HCT116 (cell line): ENCODE data around the gene FTCD.
"Not testable (repeated sequence)": the region's sequence is repeated elsewhere in the genome, so short reads cannot be mapped to it uniquely, and the experiment has no call there.

Experiments used
- ATF3 ChIP-seq: IDR thresholded peaks from 2 replicates; pipeline ENCODE4 v1.6.1; 2012
- CBX3 ChIP-seq: IDR thresholded peaks from 2 replicates; pipeline ENCODE4 v1.6.1; 2012; ENCODE audit warnings: low read depth
- CEBPB ChIP-seq: IDR thresholded peaks from 2 replicates; pipeline ENCODE4 v1.6.1; 2012; ENCODE audit warnings: low read depth
- EZH2 ChIP-seq: fragments of 200-600 bp; sonication (generic); IDR thresholded peaks from 2 replicates; pipeline ENCODE4 v1.6.1; 2017; ENCODE audit warnings: antibody characterized with exemption, mixed run types
- POLR2A ChIP-seq: IDR thresholded peaks from 2 replicates; pipeline ENCODE4 v1.7.0; 2011; ENCODE audit warnings: borderline replicate concordance; ENCODE audit not compliant: insufficient read depth, insufficient read length; ENCODE audit errors: extremely low read depth
- POLR2AphosphoS5 ChIP-seq: IDR thresholded peaks from 2 replicates; pipeline ENCODE4 v1.6.1; 2011; ENCODE audit warnings: mild to moderate bottlenecking, low read depth, low read length, moderate library complexity
- RAD21 ChIP-seq: IDR thresholded peaks from 2 replicates; pipeline ENCODE4 v1.6.1; 2012; ENCODE audit warnings: low read depth, mild to moderate bottlenecking
- SP1 ChIP-seq: IDR thresholded peaks from 2 replicates; pipeline ENCODE4 v1.6.1; 2012; ENCODE audit warnings: low read depth
- TCF7L2 ChIP-seq: IDR thresholded peaks from 2 replicates; pipeline ENCODE4 v1.7.0; 2011; ENCODE audit warnings: borderline replicate concordance, inconsistent platforms; ENCODE audit not compliant: insufficient read depth, insufficient read length; ENCODE audit errors: extremely low read depth
- YY1 ChIP-seq: IDR thresholded peaks from 2 replicates; pipeline ENCODE4 v1.6.1; 2011; ENCODE audit warnings: low read length, low read depth, moderate library complexity, mild to moderate bottlenecking; ENCODE audit not compliant: insufficient replicate concordance; ENCODE audit errors: extremely low read depth
- TF ChIP-seq, protein P1 (sequence below), 3 experiments: fragments of 200-600 bp in 1 of 3; sonication (generic) in 1 of 3; IDR thresholded peaks in 2 of 3; conservative IDR thresholded peaks in 1 of 3; 2 replicates each; pipeline ENCODE4 v1.5.1; 2012 to 2017; ENCODE audit warnings: low read depth in 2 of 3, low read length in 2 of 3, antibody characterized with exemption in 1 of 3, borderline replicate concordance in 1 of 3, control low read depth in 1 of 3, mild to moderate bottlenecking in 1 of 3, mixed read lengths in 1 of 3, mixed run types in 1 of 3, moderate library complexity in 1 of 3; ENCODE audit not compliant: insufficient read depth in 1 of 3
- TF ChIP-seq, protein P2 (sequence below): IDR thresholded peaks from 2 replicates; pipeline ENCODE4 v1.6.1; 2012; ENCODE audit warnings: low read depth

DNA sequence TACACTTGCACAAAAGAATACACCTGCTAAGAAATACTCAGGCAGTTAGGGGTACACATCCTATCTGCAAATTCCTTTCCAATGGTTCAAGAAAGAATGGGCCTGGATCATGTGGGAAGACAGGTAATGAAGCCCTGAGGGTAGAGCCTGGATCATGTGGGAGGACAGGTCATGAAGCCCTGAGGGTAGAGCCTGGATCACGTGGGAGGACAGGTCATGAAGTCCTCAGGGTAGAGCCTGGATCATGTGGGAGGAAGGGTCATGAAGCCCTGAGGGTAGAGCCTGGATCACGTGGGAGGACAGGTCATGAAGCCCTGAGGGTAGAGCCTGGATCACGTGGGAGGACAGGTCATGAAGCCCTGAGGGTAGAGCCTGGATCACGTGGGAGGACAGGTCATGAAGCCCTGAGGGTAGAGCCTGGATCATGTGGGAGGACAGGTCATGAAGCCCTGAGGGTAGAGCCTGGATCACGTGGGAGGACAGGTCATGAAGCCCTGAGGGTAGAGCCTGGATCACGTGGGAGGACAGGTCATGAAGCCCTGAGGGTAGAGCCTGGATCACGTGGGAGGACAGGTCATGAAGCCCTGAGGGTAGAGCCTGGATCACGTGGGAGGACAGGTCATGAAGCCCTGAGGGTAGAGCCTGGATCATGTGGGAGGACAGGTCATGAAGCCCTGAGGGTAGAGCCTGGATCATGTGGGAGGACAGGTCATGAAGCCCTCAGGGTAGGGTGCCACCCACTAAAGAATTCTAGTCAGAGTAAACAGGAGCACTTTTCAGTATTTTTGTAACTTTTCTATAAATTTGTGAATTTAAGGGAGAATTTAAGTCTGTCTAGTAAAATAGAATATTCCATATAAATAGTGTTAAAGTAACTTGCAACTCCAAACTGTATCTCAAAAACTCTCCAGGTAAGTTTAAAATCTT, 45.8 kb upstream of the FTCD start:
- TF ChIP-seq, protein P1, sequence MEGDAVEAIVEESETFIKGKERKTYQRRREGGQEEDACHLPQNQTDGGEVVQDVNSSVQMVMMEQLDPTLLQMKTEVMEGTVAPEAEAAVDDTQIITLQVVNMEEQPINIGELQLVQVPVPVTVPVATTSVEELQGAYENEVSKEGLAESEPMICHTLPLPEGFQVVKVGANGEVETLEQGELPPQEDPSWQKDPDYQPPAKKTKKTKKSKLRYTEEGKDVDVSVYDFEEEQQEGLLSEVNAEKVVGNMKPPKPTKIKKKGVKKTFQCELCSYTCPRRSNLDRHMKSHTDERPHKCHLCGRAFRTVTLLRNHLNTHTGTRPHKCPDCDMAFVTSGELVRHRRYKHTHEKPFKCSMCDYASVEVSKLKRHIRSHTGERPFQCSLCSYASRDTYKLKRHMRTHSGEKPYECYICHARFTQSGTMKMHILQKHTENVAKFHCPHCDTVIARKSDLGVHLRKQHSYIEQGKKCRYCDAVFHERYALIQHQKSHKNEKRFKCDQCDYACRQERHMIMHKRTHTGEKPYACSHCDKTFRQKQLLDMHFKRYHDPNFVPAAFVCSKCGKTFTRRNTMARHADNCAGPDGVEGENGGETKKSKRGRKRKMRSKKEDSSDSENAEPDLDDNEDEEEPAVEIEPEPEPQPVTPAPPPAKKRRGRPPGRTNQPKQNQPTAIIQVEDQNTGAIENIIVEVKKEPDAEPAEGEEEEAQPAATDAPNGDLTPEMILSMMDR (IDR thresholded peaks at IDR 0.05 in 2 of 3, conservative IDR thresholded peaks at IDR 0.05 in 1 of 3; ENCODE audit: borderline replicate concordance in 1 of 3, insufficient read depth in 1 of 3, low read depth in 2 of 3, low read length in 2 of 3) = not testable (repeated sequence)
- not testable (repeated sequence) for TF ChIP-seq ATF3, POLR2A, RAD21, CEBPB, CBX3, POLR2AphosphoS5, TCF7L2, YY1, EZH2, SP1
- TF ChIP-seq, protein P2, sequence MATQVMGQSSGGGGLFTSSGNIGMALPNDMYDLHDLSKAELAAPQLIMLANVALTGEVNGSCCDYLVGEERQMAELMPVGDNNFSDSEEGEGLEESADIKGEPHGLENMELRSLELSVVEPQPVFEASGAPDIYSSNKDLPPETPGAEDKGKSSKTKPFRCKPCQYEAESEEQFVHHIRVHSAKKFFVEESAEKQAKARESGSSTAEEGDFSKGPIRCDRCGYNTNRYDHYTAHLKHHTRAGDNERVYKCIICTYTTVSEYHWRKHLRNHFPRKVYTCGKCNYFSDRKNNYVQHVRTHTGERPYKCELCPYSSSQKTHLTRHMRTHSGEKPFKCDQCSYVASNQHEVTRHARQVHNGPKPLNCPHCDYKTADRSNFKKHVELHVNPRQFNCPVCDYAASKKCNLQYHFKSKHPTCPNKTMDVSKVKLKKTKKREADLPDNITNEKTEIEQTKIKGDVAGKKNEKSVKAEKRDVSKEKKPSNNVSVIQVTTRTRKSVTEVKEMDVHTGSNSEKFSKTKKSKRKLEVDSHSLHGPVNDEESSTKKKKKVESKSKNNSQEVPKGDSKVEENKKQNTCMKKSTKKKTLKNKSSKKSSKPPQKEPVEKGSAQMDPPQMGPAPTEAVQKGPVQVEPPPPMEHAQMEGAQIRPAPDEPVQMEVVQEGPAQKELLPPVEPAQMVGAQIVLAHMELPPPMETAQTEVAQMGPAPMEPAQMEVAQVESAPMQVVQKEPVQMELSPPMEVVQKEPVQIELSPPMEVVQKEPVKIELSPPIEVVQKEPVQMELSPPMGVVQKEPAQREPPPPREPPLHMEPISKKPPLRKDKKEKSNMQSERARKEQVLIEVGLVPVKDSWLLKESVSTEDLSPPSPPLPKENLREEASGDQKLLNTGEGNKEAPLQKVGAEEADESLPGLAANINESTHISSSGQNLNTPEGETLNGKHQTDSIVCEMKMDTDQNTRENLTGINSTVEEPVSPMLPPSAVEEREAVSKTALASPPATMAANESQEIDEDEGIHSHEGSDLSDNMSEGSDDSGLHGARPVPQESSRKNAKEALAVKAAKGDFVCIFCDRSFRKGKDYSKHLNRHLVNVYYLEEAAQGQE = not testable (repeated sequence)
